ENCODE data around the gene TSPAN9.

The TSPAN9 gene

GRCh38 chr12:3098436-3098835 is 21.3 kb downstream of the TSPAN9 start:
- no peak overlapping the region for H3K27ac ChIP-seq (ENCODE audit: low read depth in 2 of 2, low read length in 2 of 2)
- no peak overlapping the region for H3K9ac ChIP-seq (ENCODE audit: low read depth in 1 of 2, low read length in 2 of 2)
- no peak overlapping the region for H3K4me3 ChIP-seq (ENCODE audit: low read length in 2 of 2)
- no peaks in the 10 kb centered on the region for H3K27me3 ChIP-seq (ENCODE audit: control insufficient read depth in 2 of 2, insufficient read depth in 2 of 2, low read length in 2 of 2)
- H3K9me3 ChIP-seq (ENCODE audit: control insufficient read depth in 2 of 2, low read length in 2 of 2): no peaks in the 10 kb centered on the region
- no peaks in the 10 kb centered on the region for H3K36me3 ChIP-seq (ENCODE audit: control insufficient read depth in 2 of 2, insufficient read depth in 2 of 2, low read length in 2 of 2)
- peaks cover 0 to 3% of the 10 kb centered on the region in 2 donors for H3K4me1 ChIP-seq (ENCODE audit: control insufficient read depth in 2 of 2, insufficient read depth in 2 of 2, low read length in 2 of 2)

DNA sequence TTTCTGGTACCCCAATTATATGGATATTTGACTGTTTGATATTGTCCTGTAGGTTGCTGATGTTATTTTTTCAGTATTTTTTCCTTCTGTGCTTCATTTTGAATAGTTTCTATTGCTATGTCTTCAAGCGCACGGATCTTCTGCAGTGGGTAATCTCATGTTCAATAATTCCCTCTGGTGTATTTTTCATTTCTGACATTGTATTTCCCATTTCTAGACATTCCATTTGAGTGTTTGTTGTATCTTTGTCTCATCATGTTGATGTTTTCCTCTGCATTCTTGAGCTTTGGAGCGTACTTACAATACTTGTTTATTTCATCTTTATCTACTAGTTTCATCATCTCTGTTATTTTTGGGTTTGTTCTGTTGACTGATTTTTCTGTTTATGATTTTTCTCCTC is 22.0 kb downstream of the TSPAN9 start:
- no peaks in the 10 kb centered on the region for H3K36me3 ChIP-seq (ENCODE audit: control insufficient read depth in 2 of 2, insufficient read depth in 2 of 2, low read length in 2 of 2)
- H3K27ac ChIP-seq (ENCODE audit: low read depth in 2 of 2, low read length in 2 of 2): no peak overlapping the region
- no peaks in the 10 kb centered on the region for H3K27me3 ChIP-seq (ENCODE audit: control insufficient read depth in 2 of 2, insufficient read depth in 2 of 2, low read length in 2 of 2)
- H3K4me1 ChIP-seq (ENCODE audit: control insufficient read depth in 2 of 2, insufficient read depth in 2 of 2, low read length in 2 of 2): peaks cover 0 to 6% of the 10 kb centered on the region in 2 donors
- no peak overlapping the region for H3K9ac ChIP-seq (ENCODE audit: low read depth in 1 of 2, low read length in 2 of 2)
- no peaks in the 10 kb centered on the region for H3K9me3 ChIP-seq (ENCODE audit: control insufficient read depth in 2 of 2, low read length in 2 of 2)
- H3K4me3 ChIP-seq (ENCODE audit: low read length in 2 of 2): no peak overlapping the region

DNA sequence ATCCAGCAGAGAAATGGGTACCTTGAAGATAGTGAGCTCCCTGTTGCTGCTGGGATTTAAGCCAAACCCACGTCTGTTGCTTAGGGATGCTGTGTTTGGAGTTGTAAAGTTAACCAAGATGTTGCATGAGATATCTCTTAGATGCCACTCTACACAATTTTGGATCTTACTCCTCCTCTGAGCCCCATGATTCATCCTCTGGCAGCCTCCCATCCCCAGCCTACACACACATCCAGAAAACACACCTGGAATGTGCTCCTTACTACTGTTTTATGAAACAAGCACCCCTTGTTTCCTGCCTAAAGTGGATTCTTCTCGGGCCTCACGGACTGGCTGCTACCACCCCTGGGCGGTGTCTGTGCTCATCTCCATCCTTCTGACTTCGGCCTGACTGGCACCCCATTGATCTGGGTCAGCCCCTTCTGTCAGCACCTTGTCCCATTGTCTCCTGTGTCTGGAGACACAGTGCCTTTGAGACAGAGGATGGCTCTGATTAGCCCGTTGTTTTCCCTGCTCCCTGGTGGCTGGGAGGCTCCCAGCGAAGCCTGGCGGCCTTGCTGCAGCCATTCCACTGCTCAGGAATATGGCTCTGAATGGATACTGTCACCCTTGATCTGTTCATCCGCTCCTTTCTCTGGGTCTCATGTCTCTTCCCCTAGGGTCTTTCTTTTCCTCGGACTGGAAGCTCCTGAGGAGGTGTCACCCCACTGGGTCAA is 24.3 kb downstream of the TSPAN9 start:
- peaks cover 0 to 8% of the 10 kb centered on the region in 2 donors for H3K4me1 ChIP-seq (ENCODE audit: control insufficient read depth in 2 of 2, insufficient read depth in 2 of 2, low read length in 2 of 2)
- H3K27ac ChIP-seq (ENCODE audit: low read depth in 2 of 2, low read length in 2 of 2): no peak overlapping the region
- H3K9ac ChIP-seq (ENCODE audit: low read depth in 1 of 2, low read length in 2 of 2): no peak overlapping the region
- no peaks in the 10 kb centered on the region for H3K27me3 ChIP-seq (ENCODE audit: control insufficient read depth in 2 of 2, insufficient read depth in 2 of 2, low read length in 2 of 2)
- H3K9me3 ChIP-seq (ENCODE audit: control insufficient read depth in 2 of 2, low read length in 2 of 2): no peaks in the 10 kb centered on the region
- H3K36me3 ChIP-seq (ENCODE audit: control insufficient read depth in 2 of 2, insufficient read depth in 2 of 2, low read length in 2 of 2): no peaks in the 10 kb centered on the region
- no peak overlapping the region for H3K4me3 ChIP-seq (ENCODE audit: low read length in 2 of 2)

- no peak overlapping the region for H3K4me3 ChIP-seq (ENCODE audit: low read length in 2 of 2)
- H3K27ac ChIP-seq (ENCODE audit: low read depth in 2 of 2, low read length in 2 of 2): no peak overlapping the region
- H3K36me3 ChIP-seq (ENCODE audit: control insufficient read depth in 2 of 2, insufficient read depth in 2 of 2, low read length in 2 of 2): no peaks in the 10 kb centered on the region
- no peak overlapping the region for H3K9ac ChIP-seq (ENCODE audit: low read depth in 1 of 2, low read length in 2 of 2)
- H3K9me3 ChIP-seq (ENCODE audit: control insufficient read depth in 2 of 2, low read length in 2 of 2): no peaks in the 10 kb centered on the region
- H3K27me3 ChIP-seq (ENCODE audit: control insufficient read depth in 2 of 2, insufficient read depth in 2 of 2, low read length in 2 of 2): no peaks in the 10 kb centered on the region
- H3K4me1 ChIP-seq (ENCODE audit: control insufficient read depth in 2 of 2, insufficient read depth in 2 of 2, low read length in 2 of 2): peaks cover 0 to 6% of the 10 kb centered on the region in 2 donors
Observed at GRCh38 chr12:3102771-3103410, 25.7 kb downstream of the TSPAN9 start.

DNA sequence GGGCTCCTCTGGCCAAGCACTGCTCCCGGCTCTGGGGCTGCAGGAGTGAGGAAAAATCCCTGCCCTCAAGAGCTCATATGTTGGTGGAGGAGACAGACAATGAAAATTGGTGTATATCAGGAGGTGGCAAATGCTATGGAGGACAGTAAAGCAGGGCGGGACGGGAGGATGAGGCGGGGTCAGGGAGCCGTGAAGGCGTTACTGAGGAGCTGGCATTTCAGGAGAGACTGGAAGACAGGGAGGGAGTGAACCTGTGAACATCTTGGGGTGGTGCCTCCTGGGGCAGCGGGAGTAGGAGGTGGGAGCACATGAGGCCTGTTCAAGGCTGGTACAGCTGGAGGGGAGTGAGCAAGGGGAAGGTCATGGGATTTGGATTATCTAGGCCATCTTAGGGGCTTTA is 26.6 kb downstream of the TSPAN9 start:
- H3K4me1 ChIP-seq (ENCODE audit: control insufficient read depth in 2 of 2, insufficient read depth in 2 of 2, low read length in 2 of 2): peaks cover 0 to 5% of the 10 kb centered on the region in 2 donors
- no peak overlapping the region for H3K27ac ChIP-seq (ENCODE audit: low read depth in 2 of 2, low read length in 2 of 2)
- no peaks in the 10 kb centered on the region for H3K27me3 ChIP-seq (ENCODE audit: control insufficient read depth in 2 of 2, insufficient read depth in 2 of 2, low read length in 2 of 2)
- H3K36me3 ChIP-seq (ENCODE audit: control insufficient read depth in 2 of 2, insufficient read depth in 2 of 2, low read length in 2 of 2): no peaks in the 10 kb centered on the region
- H3K9me3 ChIP-seq (ENCODE audit: control insufficient read depth in 2 of 2, low read length in 2 of 2): no peaks in the 10 kb centered on the region
- no peak overlapping the region for H3K4me3 ChIP-seq (ENCODE audit: low read length in 2 of 2)
- no peak overlapping the region for H3K9ac ChIP-seq (ENCODE audit: low read depth in 1 of 2, low read length in 2 of 2)

DNA sequence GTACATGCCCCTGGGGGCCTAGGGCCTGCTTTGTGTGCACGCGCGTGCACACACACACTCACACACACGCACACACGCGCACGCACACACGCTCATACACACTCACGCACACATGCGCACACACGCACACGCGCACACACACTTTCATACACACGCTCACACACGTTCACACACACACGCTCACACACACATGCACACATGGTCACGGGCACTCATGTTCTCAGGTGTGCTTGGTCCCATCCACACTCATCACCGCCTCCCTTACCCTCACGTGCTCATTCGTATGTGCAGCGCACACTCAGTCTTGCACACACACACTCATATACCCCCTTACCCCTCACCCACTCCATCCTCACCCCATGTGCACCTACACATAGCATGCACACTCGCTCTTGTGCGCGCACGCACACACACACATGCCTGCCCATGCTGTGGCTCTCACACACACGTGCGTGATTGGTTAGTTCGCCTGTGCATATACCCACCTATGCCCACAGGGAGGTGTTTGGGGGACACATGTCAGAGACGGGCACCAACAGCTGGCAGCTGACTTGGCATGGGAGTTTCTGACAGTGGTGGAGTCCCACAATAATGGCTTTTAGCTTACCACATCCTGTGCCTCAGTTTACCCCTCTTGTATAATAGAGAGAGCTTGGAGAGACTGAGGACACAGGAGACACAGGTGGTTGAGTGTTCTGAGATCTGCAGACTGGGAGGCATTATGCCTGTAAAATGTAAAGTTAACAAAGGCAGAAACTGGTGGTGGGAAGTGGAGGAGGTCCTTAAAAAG is 28.7 kb downstream of the TSPAN9 start:
- Histone ChIP-seq H3K4me1 (ENCODE audit: control insufficient read depth in 2 of 2, insufficient read depth in 2 of 2, low read length in 2 of 2) (peaks cover 0 to 5% of the 10 kb centered on the region in 2 donors), H3K9ac (ENCODE audit: low read depth in 1 of 2, low read length in 2 of 2) (no peak overlapping the region), H3K9me3 (ENCODE audit: control insufficient read depth in 2 of 2, low read length in 2 of 2) (no peaks in the 10 kb centered on the region), H3K36me3 (ENCODE audit: control insufficient read depth in 2 of 2, insufficient read depth in 2 of 2, low read length in 2 of 2) (no peaks in the 10 kb centered on the region), H3K4me3 (ENCODE audit: low read length in 2 of 2) (no peak overlapping the region), H3K27me3 (ENCODE audit: control insufficient read depth in 2 of 2, insufficient read depth in 2 of 2, low read length in 2 of 2) (no peaks in the 10 kb centered on the region), H3K27ac (ENCODE audit: low read depth in 2 of 2, low read length in 2 of 2) (no peak overlapping the region)

DNA sequence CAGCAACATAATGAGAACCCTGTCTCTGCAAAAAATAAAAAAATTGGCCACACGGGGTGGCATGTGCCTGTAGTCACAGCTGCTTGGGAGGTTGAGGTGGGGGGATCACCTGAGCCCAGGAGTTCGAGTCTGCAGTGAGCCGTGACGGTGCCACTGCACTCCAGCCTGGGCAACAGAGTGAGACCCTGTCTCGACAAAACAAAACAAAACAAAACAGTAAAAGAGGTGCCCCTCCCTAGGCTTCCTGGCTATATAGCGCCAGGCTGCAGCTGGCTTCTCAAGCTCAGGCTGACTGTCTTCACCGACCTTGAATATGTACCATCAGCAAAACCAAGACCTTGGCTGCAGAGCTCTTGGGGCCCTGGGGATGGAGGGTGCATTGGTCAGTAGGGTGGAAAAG is 29.4 kb downstream of the TSPAN9 start:
- no peak overlapping the region for H3K9ac ChIP-seq (ENCODE audit: low read depth in 1 of 2, low read length in 2 of 2)
- no peak overlapping the region for H3K27ac ChIP-seq (ENCODE audit: low read depth in 2 of 2, low read length in 2 of 2)
- H3K4me3 ChIP-seq (ENCODE audit: low read length in 2 of 2): no peak overlapping the region
- H3K4me1 ChIP-seq (ENCODE audit: control insufficient read depth in 2 of 2, insufficient read depth in 2 of 2, low read length in 2 of 2): peaks cover 0 to 5% of the 10 kb centered on the region in 2 donors
- H3K36me3 ChIP-seq (ENCODE audit: control insufficient read depth in 2 of 2, insufficient read depth in 2 of 2, low read length in 2 of 2): no peaks in the 10 kb centered on the region
- H3K9me3 ChIP-seq (ENCODE audit: control insufficient read depth in 2 of 2, low read length in 2 of 2): no peaks in the 10 kb centered on the region
- no peaks in the 10 kb centered on the region for H3K27me3 ChIP-seq (ENCODE audit: control insufficient read depth in 2 of 2, insufficient read depth in 2 of 2, low read length in 2 of 2)

DNA sequence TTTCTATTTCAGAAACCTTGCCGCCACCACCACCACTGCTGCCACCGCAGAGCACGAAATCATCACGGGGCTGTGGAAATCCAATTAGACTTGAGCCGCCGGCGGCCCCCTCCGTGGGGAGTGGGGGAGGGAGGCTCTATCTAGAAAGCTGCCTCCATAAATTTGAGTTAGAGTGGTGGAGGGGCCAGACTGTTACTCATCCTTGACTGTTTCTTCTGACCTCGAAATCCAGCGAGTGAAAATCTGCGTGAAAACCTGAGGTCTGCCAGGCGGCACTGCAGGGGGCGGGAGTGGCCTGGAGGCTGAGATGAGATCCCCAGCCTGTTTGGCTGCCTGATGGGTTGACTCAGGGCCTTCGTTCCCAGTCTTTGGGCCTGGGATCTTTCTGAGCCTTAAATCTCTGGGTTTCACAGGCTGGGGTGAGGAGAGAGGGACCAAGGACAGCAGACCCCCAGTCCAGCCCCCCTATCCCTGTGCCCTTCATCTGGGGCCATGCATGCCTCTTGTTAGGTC is 29.9 kb downstream of the TSPAN9 start:
- Histone ChIP-seq H3K27ac (ENCODE audit: low read depth in 2 of 2, low read length in 2 of 2) (no peak overlapping the region), H3K27me3 (ENCODE audit: control insufficient read depth in 2 of 2, insufficient read depth in 2 of 2, low read length in 2 of 2) (no peaks in the 10 kb centered on the region), H3K4me3 (ENCODE audit: low read length in 2 of 2) (no peak overlapping the region), H3K9me3 (ENCODE audit: control insufficient read depth in 2 of 2, low read length in 2 of 2) (no peaks in the 10 kb centered on the region), H3K4me1 (ENCODE audit: control insufficient read depth in 2 of 2, insufficient read depth in 2 of 2, low read length in 2 of 2) (peaks cover 0 to 5% of the 10 kb centered on the region in 2 donors), H3K9ac (ENCODE audit: low read depth in 1 of 2, low read length in 2 of 2) (no peak overlapping the region), H3K36me3 (ENCODE audit: control insufficient read depth in 2 of 2, insufficient read depth in 2 of 2, low read length in 2 of 2) (no peaks in the 10 kb centered on the region)

- H3K4me1 ChIP-seq (ENCODE audit: control insufficient read depth in 2 of 2, insufficient read depth in 2 of 2, low read length in 2 of 2): peaks cover 0 to 5% of the 10 kb centered on the region in 2 donors
- no peak overlapping the region for H3K9ac ChIP-seq (ENCODE audit: low read depth in 1 of 2, low read length in 2 of 2)
- no peak overlapping the region for H3K4me3 ChIP-seq (ENCODE audit: low read length in 2 of 2)
- no peak overlapping the region for H3K27ac ChIP-seq (ENCODE audit: low read depth in 2 of 2, low read length in 2 of 2)
- no peaks in the 10 kb centered on the region for H3K9me3 ChIP-seq (ENCODE audit: control insufficient read depth in 2 of 2, low read length in 2 of 2)
- H3K27me3 ChIP-seq (ENCODE audit: control insufficient read depth in 2 of 2, insufficient read depth in 2 of 2, low read length in 2 of 2): no peaks in the 10 kb centered on the region
- H3K36me3 ChIP-seq (ENCODE audit: control insufficient read depth in 2 of 2, insufficient read depth in 2 of 2, low read length in 2 of 2): no peaks in the 10 kb centered on the region
Observed at GRCh38 chr12:3107954-3108353, 30.8 kb downstream of the TSPAN9 start.

DNA sequence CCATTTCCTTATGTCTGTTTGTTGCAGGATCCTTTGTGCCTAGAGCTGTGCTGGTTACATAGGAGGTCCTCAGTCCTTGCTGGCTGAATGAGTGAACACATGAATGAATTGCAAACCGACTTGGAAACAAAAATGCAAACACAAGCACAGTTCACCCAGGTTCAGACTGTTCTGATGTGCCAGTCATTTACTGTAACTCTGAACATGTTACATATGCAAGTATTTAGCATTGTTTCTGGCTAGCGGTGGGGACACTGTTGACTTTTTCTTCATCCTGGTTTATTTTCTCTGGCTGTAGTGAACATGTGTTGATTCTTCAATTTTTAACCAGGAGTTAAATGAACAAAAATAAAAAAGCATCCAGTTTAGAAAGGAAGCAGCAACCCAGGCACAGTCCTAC is 33.4 kb downstream of the TSPAN9 start:
- Histone ChIP-seq H3K9me3 (ENCODE audit: control insufficient read depth in 2 of 2, low read length in 2 of 2) (no peaks in the 10 kb centered on the region), H3K9ac (ENCODE audit: low read depth in 1 of 2, low read length in 2 of 2) (no peak overlapping the region), H3K27ac (ENCODE audit: low read depth in 2 of 2, low read length in 2 of 2) (no peak overlapping the region), H3K4me1 (ENCODE audit: control insufficient read depth in 2 of 2, insufficient read depth in 2 of 2, low read length in 2 of 2) (no peaks in the 10 kb centered on the region), H3K36me3 (ENCODE audit: control insufficient read depth in 2 of 2, insufficient read depth in 2 of 2, low read length in 2 of 2) (no peaks in the 10 kb centered on the region), H3K27me3 (ENCODE audit: control insufficient read depth in 2 of 2, insufficient read depth in 2 of 2, low read length in 2 of 2) (no peaks in the 10 kb centered on the region), H3K4me3 (ENCODE audit: low read length in 2 of 2) (no peak overlapping the region)

Measured in mucosa of rectum (tissue), 2 donors.